Inflammatory macrophage (primary cell): Measurements from ENCODE around the gene HYPK.
A peak's percentile ranks its signal among the peaks of the same experiment; 100 is the strongest.

Source experiments
- DNase-seq, 2 donors: peaks; one replicate each; pipeline ENCODE4 v3.0.0-alpha.2; 2020 to 2022
- total RNA-seq, 18 experiments: gene quantifications; one replicate each; lab custom pipeline; 2026; ENCODE audit warnings: mixed read lengths in 6 of 18, inconsistent platforms in 2 of 18; lab: John Stamatoyannopoulos, UW

Gene HYPK
- total RNA-seq: 1.8 to 7.0 (median 3.5) reads per million in 18 experiments

GRCh38 chr15:43800286-43801141 lies at the start of gene HYPK:
Gene HYPK (plus strand): TSS chr15:43800599. CDS start chr15:43800623, 24 bp downstream.
- peak; percentile 90 to 91 for DNase-seq

- DNase-seq: no peak
Measured at GRCh38 chr15:43751885-43752284, 48.5 kb upstream of the HYPK start.

- no peak for DNase-seq
Measured at GRCh38 chr15:43762824-43763223, 37.6 kb upstream of the HYPK start.

GRCh38 chr15:43763819-43764446 lies 36.5 kb upstream of the HYPK start:
- no peak for DNase-seq

- peak; percentile 57 to 64 for DNase-seq
Measured at GRCh38 chr15:43769584-43770228, 30.7 kb upstream of the HYPK start.

GRCh38 chr15:43771816-43772215 lies 28.6 kb upstream of the HYPK start:
- peak; percentile 37 to 40 for DNase-seq

- no peak for DNase-seq
Measured at GRCh38 chr15:43772624-43773023, 27.8 kb upstream of the HYPK start.

- DNase-seq: no peak
Measured at GRCh38 chr15:43774062-43774461, 26.3 kb upstream of the HYPK start.

- no peak for DNase-seq
Measured at GRCh38 chr15:43775411-43775965, 24.9 kb upstream of the HYPK start.

- no peak for DNase-seq
Measured at GRCh38 chr15:43776101-43776717, 24.2 kb upstream of the HYPK start.

- peak; percentile 72 to 80 for DNase-seq
Measured at GRCh38 chr15:43776718-43777266, 23.6 kb upstream of the HYPK start, which contains the start of gene ELL3. Gene ELL3 (minus strand): TSS chr15:43776966. CDS start chr15:43776901, 65 bp downstream.

GRCh38 chr15:43777267-43777914 lies 23.0 kb upstream of the HYPK start:
- DNase-seq: peak; percentile 68 to 73

GRCh38 chr15:43779016-43779415 lies 21.4 kb upstream of the HYPK start:
- DNase-seq: no peak

- DNase-seq: no peak
Measured at GRCh38 chr15:43789409-43789808, 11.0 kb upstream of the HYPK start.

- peak; percentile 100 for DNase-seq
Measured at GRCh38 chr15:43791993-43792760, 8.2 kb upstream of the HYPK start, which contains the start of gene SERF2. Gene SERF2 (plus strand): TSS chr15:43792320. CDS start chr15:43792377, 57 bp downstream.

- peak; percentile 84 to 89 for DNase-seq
Measured at GRCh38 chr15:43792761-43793476, 7.5 kb upstream of the HYPK start.

GRCh38 chr15:43793647-43794046 lies 6.8 kb upstream of the HYPK start:
- no peak for DNase-seq

GRCh38 chr15:43794269-43795037 lies 5.9 kb upstream of the HYPK start:
- no peak for DNase-seq

GRCh38 chr15:43795197-43795596 lies 5.2 kb upstream of the HYPK start:
- DNase-seq: no peak
